ENCODE data around the gene AIRE.

The AIRE gene

GRCh38 chr21:44305691-44306090 lies 20.0 kb downstream of the AIRE start:
- no peak for DNase-seq (ENCODE audit: low read depth)

GRCh38 chr21:44306936-44307704 lies 21.4 kb downstream of the AIRE start:
- no peak for DNase-seq (ENCODE audit: low read depth)

- DNase-seq (ENCODE audit: low read depth) = no peak
Observed at GRCh38 chr21:44310628-44311507, 25.2 kb downstream of the AIRE start.

GRCh38 chr21:44312089-44312488 lies 26.4 kb downstream of the AIRE start:
- DNase-seq (ENCODE audit: low read depth) = no peak

- DNase-seq (ENCODE audit: low read depth) = no peak
Observed at GRCh38 chr21:44312716-44313115, 27.0 kb downstream of the AIRE start.

- DNase-seq (ENCODE audit: low read depth) = no peak
Observed at GRCh38 chr21:44313451-44313850, 27.8 kb downstream of the AIRE start.

GRCh38 chr21:44314128-44314527 lies 28.5 kb downstream of the AIRE start:
- DNase-seq (ENCODE audit: low read depth) = no peak

- no peak for DNase-seq (ENCODE audit: low read depth)
Observed at GRCh38 chr21:44314561-44314960, 28.9 kb downstream of the AIRE start.

GRCh38 chr21:44315691-44316203 lies 30.1 kb downstream of the AIRE start:
- DNase-seq (ENCODE audit: low read depth) = no peak

GRCh38 chr21:44316277-44316900 lies 30.7 kb downstream of the AIRE start:
- no peak for DNase-seq (ENCODE audit: low read depth)

GRCh38 chr21:44317241-44317782 lies 31.6 kb downstream of the AIRE start:
- DNase-seq (ENCODE audit: low read depth) = no peak

- DNase-seq (ENCODE audit: low read depth) = no peak
Observed at GRCh38 chr21:44317871-44318270, 32.2 kb downstream of the AIRE start.

GRCh38 chr21:44318489-44319285 lies 33.0 kb downstream of the AIRE start:
- DNase-seq (ENCODE audit: low read depth) = no peak

GRCh38 chr21:44319407-44320065 lies 33.9 kb downstream of the AIRE start:
- no peak for DNase-seq (ENCODE audit: low read depth)

GRCh38 chr21:44320847-44321246 lies 35.2 kb downstream of the AIRE start:
- DNase-seq (ENCODE audit: low read depth) = no peak

- no peak for DNase-seq (ENCODE audit: low read depth)
Observed at GRCh38 chr21:44321846-44322450, 36.3 kb downstream of the AIRE start.

- DNase-seq (ENCODE audit: low read depth) = no peak
Observed at GRCh38 chr21:44322621-44323325, 37.1 kb downstream of the AIRE start.

GRCh38 chr21:44323591-44323990 lies 37.9 kb downstream of the AIRE start:
- no peak for DNase-seq (ENCODE audit: low read depth)

- DNase-seq (ENCODE audit: low read depth) = no peak
Observed at GRCh38 chr21:44324106-44324853, 38.6 kb downstream of the AIRE start.

Measured in EH (cell line).